Astrocyte of the cerebellum (primary cell): ENCODE measurements around the gene ARSJ.

ENCODE experiments used
- DNase-seq: peaks from one replicate; pipeline ENCODE4 v3.0.0-alpha.2; 2011; ENCODE audit warnings: low read depth
- H3K4me3 ChIP-seq: 2 replicates; pipeline ENCODE4 v1.5.1; 2011; ENCODE audit warnings: mild to moderate bottlenecking, low read depth, low read length, moderate library complexity
- in situ Hi-C: cut with HindIII; loops from 2 replicates; pipeline ENCODE4 v1.10.0; 2017; ENCODE audit warnings: low sequenced_read_pairs
- TF ChIP-seq, protein P1 (sequence below): IDR thresholded peaks from 2 replicates; pipeline ENCODE4 v1.5.1; 2012; ENCODE audit warnings: low read length, low read depth, moderate library complexity, mild to moderate bottlenecking; ENCODE audit errors: missing control alignments

The ARSJ gene

DNA sequence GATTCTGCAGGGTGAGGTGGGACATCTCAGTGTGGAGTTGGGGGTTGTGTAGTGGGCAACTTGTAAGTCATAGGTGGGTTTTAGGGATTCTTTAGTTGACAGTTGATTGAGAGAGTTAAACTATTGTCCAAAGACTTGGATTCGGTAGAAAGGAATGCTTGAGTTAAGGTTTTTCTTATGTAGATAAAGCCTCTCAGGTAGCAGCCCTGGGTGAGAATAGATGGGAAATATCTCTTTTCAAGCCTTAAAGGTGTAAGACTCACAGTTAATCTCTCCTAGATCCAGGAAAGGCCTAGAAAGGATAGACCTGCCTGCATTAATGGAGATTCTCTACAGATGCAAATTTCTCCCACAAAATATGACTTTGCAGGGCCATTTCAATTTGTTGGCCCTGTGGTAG is 108.4 kb downstream of the ARSJ start:
- in situ Hi-C loops, result no loop called here
- no peak overlapping the region for H3K4me3 ChIP-seq
- TF ChIP-seq, protein P1, sequence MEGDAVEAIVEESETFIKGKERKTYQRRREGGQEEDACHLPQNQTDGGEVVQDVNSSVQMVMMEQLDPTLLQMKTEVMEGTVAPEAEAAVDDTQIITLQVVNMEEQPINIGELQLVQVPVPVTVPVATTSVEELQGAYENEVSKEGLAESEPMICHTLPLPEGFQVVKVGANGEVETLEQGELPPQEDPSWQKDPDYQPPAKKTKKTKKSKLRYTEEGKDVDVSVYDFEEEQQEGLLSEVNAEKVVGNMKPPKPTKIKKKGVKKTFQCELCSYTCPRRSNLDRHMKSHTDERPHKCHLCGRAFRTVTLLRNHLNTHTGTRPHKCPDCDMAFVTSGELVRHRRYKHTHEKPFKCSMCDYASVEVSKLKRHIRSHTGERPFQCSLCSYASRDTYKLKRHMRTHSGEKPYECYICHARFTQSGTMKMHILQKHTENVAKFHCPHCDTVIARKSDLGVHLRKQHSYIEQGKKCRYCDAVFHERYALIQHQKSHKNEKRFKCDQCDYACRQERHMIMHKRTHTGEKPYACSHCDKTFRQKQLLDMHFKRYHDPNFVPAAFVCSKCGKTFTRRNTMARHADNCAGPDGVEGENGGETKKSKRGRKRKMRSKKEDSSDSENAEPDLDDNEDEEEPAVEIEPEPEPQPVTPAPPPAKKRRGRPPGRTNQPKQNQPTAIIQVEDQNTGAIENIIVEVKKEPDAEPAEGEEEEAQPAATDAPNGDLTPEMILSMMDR, result no peak
- DNase-seq, result no peak

DNA sequence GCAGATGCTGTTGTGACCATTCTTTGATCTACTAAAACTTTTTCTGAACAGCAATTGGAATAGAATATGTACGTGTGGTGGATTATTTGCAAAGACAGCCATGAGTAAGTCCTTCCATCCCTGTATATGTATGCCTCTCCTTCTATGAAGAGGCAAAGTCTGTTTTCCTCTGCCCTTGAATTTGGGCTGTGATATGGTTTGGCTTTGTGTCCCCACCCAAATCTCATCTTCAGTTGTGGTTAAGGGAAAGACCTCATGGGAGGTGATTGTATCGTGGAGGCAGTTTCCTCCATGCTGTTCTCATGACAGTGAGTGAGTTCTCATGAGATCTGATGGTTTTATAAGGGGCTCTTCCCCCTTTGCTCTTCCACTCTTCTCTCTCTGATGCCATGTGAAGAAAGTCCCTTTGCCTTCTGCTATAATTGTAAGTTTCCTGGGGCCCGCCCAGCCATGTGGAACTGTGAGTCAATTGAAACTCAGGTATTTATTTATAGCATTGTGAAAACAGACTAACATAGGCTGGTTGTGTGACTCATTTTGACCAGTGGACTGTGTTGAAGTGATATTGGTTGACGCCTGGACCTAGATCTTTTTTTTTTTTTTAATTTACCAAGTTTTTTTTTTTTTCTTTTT is 109.6 kb downstream of the ARSJ start:
- in situ Hi-C loops, result no loop called here
- no peak overlapping the region for H3K4me3 ChIP-seq
- no peak for DNase-seq
- TF ChIP-seq, protein P1, result no peak

DNA sequence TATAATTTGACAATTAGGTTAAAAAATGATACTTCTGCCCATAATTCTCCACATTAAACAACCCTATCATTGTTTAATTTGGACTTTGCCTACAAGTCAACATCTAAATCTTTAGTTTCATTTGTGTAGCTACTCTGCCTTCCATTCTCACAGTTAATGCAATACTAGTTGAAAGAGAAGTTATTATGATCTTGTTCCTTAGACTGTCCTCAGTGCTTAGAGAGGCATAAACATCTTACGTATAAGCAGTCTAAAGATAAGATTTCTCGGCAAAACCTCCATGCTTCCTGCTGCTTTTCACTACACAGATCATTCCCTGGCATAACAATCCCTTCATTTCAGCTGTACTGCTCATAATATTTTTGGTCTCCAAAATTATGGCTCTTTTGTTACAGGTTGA is 112.8 kb downstream of the ARSJ start:
- H3K4me3 ChIP-seq, result no peak overlapping the region
- in situ Hi-C loops, result no loop called here
- DNase-seq, result no peak
- TF ChIP-seq, protein P1, result no peak

DNA sequence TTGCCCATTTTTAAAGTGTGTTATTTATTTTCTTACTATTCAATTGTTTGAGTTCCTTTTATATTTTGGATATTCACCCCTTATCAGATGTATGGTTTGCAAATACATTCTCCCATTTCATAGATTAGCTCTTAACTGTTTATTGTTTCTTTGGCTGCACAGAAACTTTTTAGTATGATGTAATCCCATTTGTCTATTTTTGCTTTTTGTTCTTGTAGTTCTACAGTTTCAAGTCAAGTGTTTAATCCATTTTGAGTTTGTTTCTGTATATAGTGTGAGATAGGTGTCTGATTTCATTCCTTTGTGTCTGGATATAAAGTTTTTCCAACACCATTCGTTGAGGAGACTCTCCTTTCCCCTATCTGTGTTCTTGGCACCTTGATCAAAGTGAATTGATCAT is 120.5 kb downstream of the ARSJ start:
- in situ Hi-C loops, result no loop called here
- H3K4me3 ChIP-seq, result no peak overlapping the region
- no peak for DNase-seq
- TF ChIP-seq, protein P1, result no peak

DNA sequence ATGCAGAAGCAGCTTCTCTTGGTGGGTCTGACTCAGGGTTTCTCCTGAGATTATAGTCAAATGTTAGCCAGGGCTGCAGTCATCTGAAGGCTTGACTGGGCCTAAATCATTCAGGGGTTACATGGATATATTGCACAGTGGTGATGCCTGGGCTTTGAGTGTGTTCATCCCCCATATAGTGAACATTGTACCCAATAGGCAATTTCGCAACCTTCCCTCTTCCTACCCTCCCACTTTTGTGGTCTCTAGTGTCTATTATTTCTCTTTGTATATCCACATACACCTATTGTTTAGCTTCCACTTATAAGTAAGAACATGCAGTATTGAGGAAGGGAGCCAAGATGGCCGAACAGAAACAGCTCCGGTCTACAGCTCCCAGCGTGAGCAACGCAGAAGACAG is 127.6 kb downstream of the ARSJ start:
- in situ Hi-C loops, result no loop called here
- DNase-seq, result no peak
- H3K4me3 ChIP-seq, result no peak overlapping the region
- TF ChIP-seq, protein P1, result no peak
